ENCODE results near the gene CUX1. TPM values are rescaled to one million over a fixed set of nuclear protein-coding genes. Genes with fewer than 3 reads are reported as not detected.

The CUX1 gene
- total RNA-seq, 2 experiments from 2014 or later: 30.7 to 31.2 TPM

GRCh38 chr7:101944611-101945010 lies 127.2 kb downstream of the CUX1 start:
- H3K4me1 Mint-ChIP-seq (ENCODE audit: low read depth): no peaks in the 10 kb centered on the region
- no peaks in the 10 kb centered on the region for H3K9me3 Mint-ChIP-seq (ENCODE audit: insufficient read depth)
- no peaks in the 10 kb centered on the region for H3K27me3 Mint-ChIP-seq (ENCODE audit: low read depth)
- POLR2A ChIA-PET: no interaction called here
- no peak overlapping the region for H3K4me3 Mint-ChIP-seq
- DNase-seq (no peak), ATAC-seq (no peak)
- CTCF ChIA-PET: no interaction called here
- no peaks in the 10 kb centered on the region for H3K36me3 Mint-ChIP-seq (ENCODE audit: low read depth)
- no peak overlapping the region for H3K27ac Mint-ChIP-seq

- ATAC-seq: no peak
- Mint-ChIP-seq H3K36me3 (ENCODE audit: low read depth) (no peaks in the 10 kb centered on the region), H3K27me3 (ENCODE audit: low read depth) (no peaks in the 10 kb centered on the region), H3K9me3 (ENCODE audit: insufficient read depth) (no peaks in the 10 kb centered on the region), H3K27ac (no peak overlapping the region), H3K4me3 (no peak overlapping the region), H3K4me1 (ENCODE audit: low read depth) (no peaks in the 10 kb centered on the region)
- no peak for DNase-seq
- POLR2A ChIA-PET: no interaction called here
- CTCF ChIA-PET: no interaction called here
Measured at GRCh38 chr7:101945034-101945758, 127.8 kb downstream of the CUX1 start.

GRCh38 chr7:101947899-101948298 lies 130.5 kb downstream of the CUX1 start:
- Mint-ChIP-seq H3K4me1 (ENCODE audit: low read depth) (no peaks in the 10 kb centered on the region), H3K4me3 (no peak overlapping the region), H3K36me3 (ENCODE audit: low read depth) (no peaks in the 10 kb centered on the region), H3K9me3 (ENCODE audit: insufficient read depth) (no peaks in the 10 kb centered on the region), H3K27me3 (ENCODE audit: low read depth) (no peaks in the 10 kb centered on the region), H3K27ac (no peak overlapping the region)
- POLR2A ChIA-PET: no interaction called here
- ATAC-seq: no peak
- DNase-seq: no peak
- CTCF ChIA-PET: no interaction called here

- Mint-ChIP-seq H3K27me3 (ENCODE audit: low read depth) (no peaks in the 10 kb centered on the region), H3K4me1 (ENCODE audit: low read depth) (peaks cover 4% of the 10 kb centered on the region), H3K4me3 (no peak overlapping the region), H3K36me3 (ENCODE audit: low read depth) (no peaks in the 10 kb centered on the region), H3K9me3 (ENCODE audit: insufficient read depth) (no peaks in the 10 kb centered on the region), H3K27ac (no peak overlapping the region)
- no peak for ATAC-seq
- ChIA-PET POLR2A (no interaction called here), CTCF (no interaction called here)
- DNase-seq: no peak
Measured at GRCh38 chr7:101948650-101949049, 131.2 kb downstream of the CUX1 start.

GRCh38 chr7:101950450-101951119 lies 133.2 kb downstream of the CUX1 start:
- peaks cover 5% of the 10 kb centered on the region for H3K4me1 Mint-ChIP-seq (ENCODE audit: low read depth)
- no peaks in the 10 kb centered on the region for H3K27me3 Mint-ChIP-seq (ENCODE audit: low read depth)
- no peak overlapping the region for H3K4me3 Mint-ChIP-seq
- POLR2A ChIA-PET: no interaction called here
- no peak overlapping the region for H3K27ac Mint-ChIP-seq
- H3K36me3 Mint-ChIP-seq (ENCODE audit: low read depth): no peaks in the 10 kb centered on the region
- no peak for ATAC-seq
- no peaks in the 10 kb centered on the region for H3K9me3 Mint-ChIP-seq (ENCODE audit: insufficient read depth)
- DNase-seq: no peak
- CTCF ChIA-PET: no interaction called here

DNA sequence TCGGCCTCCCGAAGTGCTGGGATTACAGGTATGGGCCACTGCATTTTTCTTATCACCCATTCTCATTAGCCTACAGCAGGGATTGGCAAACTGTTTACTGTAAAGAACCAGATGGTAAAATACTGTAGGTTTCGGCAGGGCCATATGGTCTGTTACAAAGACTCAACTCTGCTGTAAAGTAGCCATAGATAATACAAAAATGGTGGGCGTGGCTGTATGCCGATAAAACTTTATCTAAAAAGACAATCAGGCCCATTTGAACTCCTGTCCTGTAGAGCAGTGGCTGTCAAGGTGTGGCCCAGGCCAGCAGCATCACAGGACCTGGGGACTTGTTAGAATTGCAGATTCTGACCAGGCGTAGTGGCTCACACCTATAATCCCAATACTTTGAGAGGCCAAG lies 134.3 kb downstream of the CUX1 start:
- ChIA-PET POLR2A (no interaction called here), CTCF (no interaction called here)
- ATAC-seq (no peak), DNase-seq (no peak)
- no peaks in the 10 kb centered on the region for H3K27me3 Mint-ChIP-seq (ENCODE audit: low read depth)
- H3K36me3 Mint-ChIP-seq (ENCODE audit: low read depth): no peaks in the 10 kb centered on the region
- H3K27ac Mint-ChIP-seq: no peak overlapping the region
- H3K4me1 Mint-ChIP-seq (ENCODE audit: low read depth): peaks cover 5% of the 10 kb centered on the region
- no peaks in the 10 kb centered on the region for H3K9me3 Mint-ChIP-seq (ENCODE audit: insufficient read depth)
- no peak overlapping the region for H3K4me3 Mint-ChIP-seq

- Mint-ChIP-seq H3K4me1 (ENCODE audit: low read depth) (peaks cover 5% of the 10 kb centered on the region), H3K36me3 (ENCODE audit: low read depth) (no peaks in the 10 kb centered on the region), H3K27ac (no peak overlapping the region), H3K4me3 (no peak overlapping the region), H3K9me3 (ENCODE audit: insufficient read depth) (no peaks in the 10 kb centered on the region), H3K27me3 (ENCODE audit: low read depth) (no peaks in the 10 kb centered on the region)
- ChIA-PET POLR2A (no interaction called here), CTCF (no interaction called here)
- DNase-seq: no peak
- no peak for ATAC-seq
Measured at GRCh38 chr7:101952355-101953247, 135.2 kb downstream of the CUX1 start.

- ChIA-PET CTCF (no interaction called here), POLR2A (no interaction called here)
- ATAC-seq: no peak
- Mint-ChIP-seq H3K27me3 (ENCODE audit: low read depth) (no peaks in the 10 kb centered on the region), H3K9me3 (ENCODE audit: insufficient read depth) (no peaks in the 10 kb centered on the region), H3K4me1 (ENCODE audit: low read depth) (peaks cover 9% of the 10 kb centered on the region), H3K36me3 (ENCODE audit: low read depth) (no peaks in the 10 kb centered on the region), H3K4me3 (no peak overlapping the region), H3K27ac (no peak overlapping the region)
- DNase-seq: no peak
Measured at GRCh38 chr7:101953248-101953819, 135.9 kb downstream of the CUX1 start.

GRCh38 chr7:101954499-101954898 lies 137.1 kb downstream of the CUX1 start:
- H3K9me3 Mint-ChIP-seq (ENCODE audit: insufficient read depth): no peaks in the 10 kb centered on the region
- ChIA-PET CTCF (no interaction called here), POLR2A (no interaction called here)
- H3K36me3 Mint-ChIP-seq (ENCODE audit: low read depth): no peaks in the 10 kb centered on the region
- H3K4me1 Mint-ChIP-seq (ENCODE audit: low read depth): peaks cover 9% of the 10 kb centered on the region
- ATAC-seq: no peak
- no peak overlapping the region for H3K4me3 Mint-ChIP-seq
- no peak for DNase-seq
- no peaks in the 10 kb centered on the region for H3K27me3 Mint-ChIP-seq (ENCODE audit: low read depth)
- H3K27ac Mint-ChIP-seq: no peak overlapping the region

DNA sequence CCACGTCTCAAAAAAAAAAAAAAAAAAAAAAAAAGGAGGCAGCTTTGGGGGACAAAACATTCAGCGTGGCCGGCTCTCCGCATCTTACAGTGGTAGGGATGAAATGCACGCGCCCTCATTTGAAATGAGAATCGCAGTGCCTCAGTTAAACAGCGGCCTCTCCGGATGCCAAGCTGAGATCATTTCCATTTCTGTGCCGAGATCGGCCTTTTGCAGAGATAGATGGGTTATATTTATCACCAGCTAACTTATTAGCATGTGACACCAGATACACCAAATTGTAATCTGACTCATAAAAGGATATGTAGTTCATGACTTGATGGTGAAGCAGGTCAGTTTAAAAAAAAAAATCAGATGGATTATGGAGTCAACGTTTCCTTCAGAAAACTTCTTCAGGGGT lies 138.7 kb downstream of the CUX1 start:
- CTCF ChIA-PET: no interaction called here
- DNase-seq: no peak
- H3K27me3 Mint-ChIP-seq (ENCODE audit: low read depth): no peaks in the 10 kb centered on the region
- peaks cover 9% of the 10 kb centered on the region for H3K4me1 Mint-ChIP-seq (ENCODE audit: low read depth)
- H3K36me3 Mint-ChIP-seq (ENCODE audit: low read depth): no peaks in the 10 kb centered on the region
- H3K27ac Mint-ChIP-seq: no peak overlapping the region
- H3K4me3 Mint-ChIP-seq: no peak overlapping the region
- no peaks in the 10 kb centered on the region for H3K9me3 Mint-ChIP-seq (ENCODE audit: insufficient read depth)
- no peak for ATAC-seq
- POLR2A ChIA-PET: no interaction called here

- DNase-seq (no peak), ATAC-seq (no peak)
- Mint-ChIP-seq H3K27ac (no peak overlapping the region), H3K4me3 (no peak overlapping the region), H3K36me3 (ENCODE audit: low read depth) (no peaks in the 10 kb centered on the region), H3K27me3 (ENCODE audit: low read depth) (no peaks in the 10 kb centered on the region), H3K9me3 (ENCODE audit: insufficient read depth) (no peaks in the 10 kb centered on the region), H3K4me1 (ENCODE audit: low read depth) (peaks cover 9% of the 10 kb centered on the region)
- ChIA-PET POLR2A (no interaction called here), CTCF (no interaction called here)
Measured at GRCh38 chr7:101957744-101958525, 140.5 kb downstream of the CUX1 start.

All from activated CD8-positive, alpha-beta T cell treated with anti-CD3 and anti-CD28 coated beads, Interleukin-2, amount 10 ng/mL, durations not matched to agents 7 days and 5 days (primary cell).